Measurements from ENCODE around the gene ERICH6B.

GRCh38 chr13:45621950-45622349 is 6.4 kb upstream of the ERICH6B start:
- no peak for TF ChIP-seq CTCF (IDR thresholded peaks at IDR 0.05; ENCODE audit: low read length)
- TF ChIP-seq EZH2 (IDR thresholded peaks at IDR 0.05; ENCODE audit: borderline replicate concordance, low read length): no peak

Data from OCI-LY1 (cell line).